Frontal cortex (tissue), 4 donors: ENCODE results near the gene HDAC5. TPM values are rescaled to one million over a fixed set of nuclear protein-coding genes. Genes with fewer than 3 reads are reported as not detected.
A peak's percentile ranks its signal among the peaks of the same experiment; 100 is the strongest.
"Not testable (repeated sequence)": the region's sequence is repeated elsewhere in the genome, so short reads cannot be mapped to it uniquely, and the experiment has no call there.

Experiments used
- DNase-seq, 2 donors: peaks; one replicate each; pipeline ENCODE4 v3.0.0; 2012; ENCODE audit warnings: low spot score in 2 of 2
- FAIRE-seq: peaks from 2 replicates; lab custom pipeline; 2012; peaks lifted over from hg19 to GRCh38; lab: Jason Lieb, UNC
- total RNA-seq: library from RNA; depleted of rRNA; stranded (reverse); fragments of >200 nt; gene quantifications from one replicate; pipeline ENCODE4 v1.2.3, GENCODE V29; 2014
- donor health status: control.
- donor health status: control.
- donor health status: control.

HDAC5 gene
- 87.6 TPM for total RNA-seq

- no peak for FAIRE-seq
- peak; percentile 97 for DNase-seq
These were observed at the start of gene HDAC5 for GRCh38 chr17:44123356-44124117. TSS of gene HDAC5 (minus strand) at chr17:44123641. CDS start at chr17:44117515, 6,126 bp downstream.

DNA sequence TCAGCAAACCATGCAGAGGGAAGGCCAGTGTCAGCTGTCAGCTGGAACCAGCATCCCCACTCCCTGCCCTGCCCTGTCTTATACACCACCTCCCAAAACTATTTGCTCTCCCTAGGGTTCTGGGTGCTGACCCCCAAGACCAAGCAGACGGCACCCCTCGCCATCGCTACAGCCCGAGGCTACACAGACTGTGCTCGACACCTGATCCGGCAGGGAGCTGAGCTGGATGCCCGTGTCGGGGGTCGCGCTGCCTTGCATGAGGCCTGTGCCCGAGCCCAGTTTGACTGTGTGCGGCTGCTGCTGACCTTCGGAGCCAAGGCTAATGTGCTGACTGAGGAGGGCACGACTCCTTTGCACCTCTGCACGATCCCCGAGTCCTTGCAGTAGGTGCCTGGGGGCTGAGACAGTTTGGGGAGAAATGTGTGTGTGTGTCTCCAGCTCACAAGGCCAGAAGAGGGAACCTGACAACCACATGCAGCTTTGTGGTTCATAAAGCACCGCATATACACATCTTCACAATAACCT lies 48.6 kb upstream of the HDAC5 start:
- DNase-seq: no peak
- no peak for FAIRE-seq

DNA sequence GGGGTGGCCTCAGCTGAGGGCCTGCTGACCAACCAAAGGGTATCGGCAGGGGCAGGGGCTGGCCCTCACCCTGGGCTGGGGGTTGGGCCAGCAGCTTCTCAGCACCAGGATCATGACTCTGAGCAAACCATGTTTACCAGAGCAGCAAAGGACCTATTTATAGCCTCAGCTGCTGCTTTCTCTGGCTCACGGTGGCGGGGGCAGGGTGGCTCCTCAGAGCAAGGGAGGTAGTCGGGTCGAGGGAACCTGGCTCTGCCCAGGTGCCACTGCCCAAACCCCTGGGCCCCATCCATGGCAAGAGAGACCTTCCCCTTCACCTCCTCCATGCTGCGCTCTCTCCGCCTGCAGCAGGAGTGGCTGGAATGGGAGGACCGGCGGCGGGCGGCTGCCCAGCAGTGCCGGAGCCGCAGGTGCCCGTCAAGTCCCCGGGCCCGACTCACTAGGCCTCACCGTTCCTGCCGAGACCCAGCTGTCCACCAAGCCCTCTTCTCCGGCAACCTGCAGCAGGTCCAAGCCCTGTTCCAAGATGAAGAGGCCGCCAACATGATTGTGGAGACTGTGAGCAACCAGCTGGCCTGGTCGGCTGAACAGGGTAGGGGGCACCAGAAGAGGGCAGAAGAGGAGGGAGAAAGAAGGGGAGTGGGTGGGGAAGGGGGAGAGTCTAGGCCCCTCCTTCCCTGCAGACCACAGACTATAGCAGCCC lies 47.2 kb upstream of the HDAC5 start, which contains the start of gene ASB16:
Gene ASB16, plus strand, starts transcription at position 206 of the 703 bp plus-strand sequence. Its CDS starts 86 bp downstream, at position 292.
- FAIRE-seq: no peak

GRCh38 chr17:44170135-44170498 lies 46.7 kb upstream of the HDAC5 start:
- no peak for DNase-seq
- no peak for FAIRE-seq

More for the DNA sequence above, 47.2 kb upstream of the HDAC5 start, which contains the start of gene ASB16:
- DNase-seq: no peak

- no peak for FAIRE-seq
- no peak for DNase-seq
These were observed 43.9 kb upstream of the HDAC5 start for GRCh38 chr17:44167181-44167861.

- DNase-seq (no peak), FAIRE-seq (no peak)
These were observed 41.0 kb upstream of the HDAC5 start for GRCh38 chr17:44164476-44164875.

- FAIRE-seq (no peak), DNase-seq (no peak)
These were observed 36.2 kb upstream of the HDAC5 start for GRCh38 chr17:44159519-44160210.

- DNase-seq (no peak), FAIRE-seq (no peak)
These were observed 32.0 kb upstream of the HDAC5 start for GRCh38 chr17:44155488-44155887.

GRCh38 chr17:44152875-44153274 lies 29.4 kb upstream of the HDAC5 start:
- FAIRE-seq (no peak), DNase-seq (no peak)

GRCh38 chr17:44149750-44150329 lies 26.4 kb upstream of the HDAC5 start:
- no peak for DNase-seq
- FAIRE-seq: no peak

DNA sequence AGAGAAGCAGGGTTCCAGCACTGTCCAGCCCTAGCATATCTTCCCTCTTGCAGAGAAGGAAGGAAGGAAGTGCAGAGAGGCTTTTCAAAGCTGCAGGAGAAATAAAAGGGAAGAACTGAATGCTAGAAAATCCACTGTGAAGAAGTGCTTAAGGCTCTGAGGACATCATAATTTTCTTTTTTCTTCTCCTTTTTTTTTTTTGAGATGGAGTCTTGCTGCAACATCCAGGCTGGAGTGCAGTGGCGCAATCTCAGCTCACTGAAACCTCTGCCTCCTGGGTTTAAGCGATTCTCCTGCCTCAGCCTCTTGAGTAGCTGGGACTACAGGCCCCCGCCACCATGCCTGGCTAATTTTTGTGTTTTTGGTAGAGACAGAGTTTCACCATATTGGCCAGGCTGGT lies 25.6 kb upstream of the HDAC5 start:
- not testable (repeated sequence) for DNase-seq, FAIRE-seq

DNA sequence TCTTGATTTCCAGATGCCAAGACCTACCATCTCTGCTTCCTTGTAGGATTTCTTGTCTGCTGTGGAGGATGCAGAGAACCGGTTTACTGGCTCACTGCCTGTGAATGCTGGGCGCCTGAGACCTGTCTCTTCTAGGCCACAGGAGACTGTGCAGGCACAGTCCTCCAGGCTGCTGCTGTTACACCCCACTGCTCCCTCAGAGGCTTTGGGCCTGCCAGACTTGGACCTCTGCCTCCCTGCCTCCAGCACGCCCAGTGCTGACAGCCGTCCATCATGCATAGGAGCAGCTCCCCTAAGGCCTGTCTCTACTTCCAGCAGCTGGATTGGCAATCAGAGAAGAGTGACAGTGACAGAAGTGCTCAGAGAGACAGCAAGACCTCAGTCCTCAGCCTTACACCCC lies 24.4 kb upstream of the HDAC5 start:
- DNase-seq: no peak
- FAIRE-seq: no peak

- FAIRE-seq (no peak), DNase-seq (no peak)
These were observed 23.2 kb upstream of the HDAC5 start for GRCh38 chr17:44146375-44147346.

- FAIRE-seq (no peak), DNase-seq (no peak)
These were observed 21.7 kb upstream of the HDAC5 start for GRCh38 chr17:44144966-44145739.

GRCh38 chr17:44143921-44144320 lies 20.5 kb upstream of the HDAC5 start:
- not testable (repeated sequence) for FAIRE-seq, DNase-seq

GRCh38 chr17:44137891-44138709 lies 14.7 kb upstream of the HDAC5 start:
- DNase-seq: peak; percentile 51 to 84
- FAIRE-seq: no peak
